ENCODE measurements around the gene OPALIN. TPM values are rescaled to one million over a fixed set of nuclear protein-coding genes. Genes with fewer than 3 reads are reported as not detected.

Gene OPALIN
- total RNA-seq, 1 donor from 2014 or later = not detected

- Mint-ChIP-seq H3K4me3 (no peak overlapping the region), H3K4me1 (no peaks in the 10 kb centered on the region), H3K36me3 (ENCODE audit: low read depth) (no peaks in the 10 kb centered on the region), H3K27me3 (peaks cover 14% of the 10 kb centered on the region), H3K27ac (no peak overlapping the region), H3K9me3 (no peaks in the 10 kb centered on the region)
- CTCF ChIA-PET = interaction anchor here (0.9 to 1.0 kb wide), 2 partner anchors 13 to 19 kb away, joined by 3 read pairs; no protein-coding TSS in a partner anchor
- DNase-seq = no peak
- intact Hi-C loops (cut with micrococcal nuclease) = no loop called here
- POLR2A ChIA-PET = no interaction called here
- TF ChIP-seq, protein P1, sequence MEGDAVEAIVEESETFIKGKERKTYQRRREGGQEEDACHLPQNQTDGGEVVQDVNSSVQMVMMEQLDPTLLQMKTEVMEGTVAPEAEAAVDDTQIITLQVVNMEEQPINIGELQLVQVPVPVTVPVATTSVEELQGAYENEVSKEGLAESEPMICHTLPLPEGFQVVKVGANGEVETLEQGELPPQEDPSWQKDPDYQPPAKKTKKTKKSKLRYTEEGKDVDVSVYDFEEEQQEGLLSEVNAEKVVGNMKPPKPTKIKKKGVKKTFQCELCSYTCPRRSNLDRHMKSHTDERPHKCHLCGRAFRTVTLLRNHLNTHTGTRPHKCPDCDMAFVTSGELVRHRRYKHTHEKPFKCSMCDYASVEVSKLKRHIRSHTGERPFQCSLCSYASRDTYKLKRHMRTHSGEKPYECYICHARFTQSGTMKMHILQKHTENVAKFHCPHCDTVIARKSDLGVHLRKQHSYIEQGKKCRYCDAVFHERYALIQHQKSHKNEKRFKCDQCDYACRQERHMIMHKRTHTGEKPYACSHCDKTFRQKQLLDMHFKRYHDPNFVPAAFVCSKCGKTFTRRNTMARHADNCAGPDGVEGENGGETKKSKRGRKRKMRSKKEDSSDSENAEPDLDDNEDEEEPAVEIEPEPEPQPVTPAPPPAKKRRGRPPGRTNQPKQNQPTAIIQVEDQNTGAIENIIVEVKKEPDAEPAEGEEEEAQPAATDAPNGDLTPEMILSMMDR (IDR thresholded peaks at IDR 0.05) = no peak
- no peak for ATAC-seq (ENCODE audit: low read depth)
Measured at GRCh38 chr10:96389785-96390184, 31.0 kb upstream of the OPALIN start.

GRCh38 chr10:96387601-96388000 is 28.8 kb upstream of the OPALIN start:
- Mint-ChIP-seq H3K27me3 (peaks cover 24% of the 10 kb centered on the region), H3K9me3 (no peaks in the 10 kb centered on the region), H3K27ac (no peak overlapping the region), H3K4me1 (no peaks in the 10 kb centered on the region), H3K36me3 (ENCODE audit: low read depth) (no peaks in the 10 kb centered on the region), H3K4me3 (no peak overlapping the region)
- TF ChIP-seq, protein P1 (IDR thresholded peaks at IDR 0.05) = no peak
- POLR2A ChIA-PET = no interaction called here
- no peak for ATAC-seq (ENCODE audit: low read depth)
- DNase-seq = no peak
- CTCF ChIA-PET = interaction anchor here (2.1 kb wide), 1 partner anchor 8 kb away, joined by 6 read pairs; no protein-coding TSS in a partner anchor
- intact Hi-C loops (cut with micrococcal nuclease) = no loop called here

DNA sequence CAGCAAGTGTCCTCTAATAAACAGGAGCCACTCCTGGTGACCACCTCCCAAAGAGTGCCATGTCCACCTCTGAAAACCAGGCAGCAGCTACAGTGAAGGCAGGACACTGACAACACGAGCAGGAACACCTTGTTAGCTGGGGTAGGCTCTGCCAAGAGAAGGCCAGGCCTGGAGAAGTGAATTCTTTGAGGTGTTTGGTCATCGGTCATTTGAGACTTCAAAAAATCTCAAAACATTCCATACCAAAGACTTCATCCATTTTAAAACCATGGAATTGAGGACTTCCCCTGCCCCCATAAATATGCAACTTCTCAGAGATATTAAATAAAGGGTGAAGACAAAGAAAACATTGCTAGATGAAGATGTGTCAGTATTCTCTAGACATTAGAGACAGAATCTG is 28.4 kb upstream of the OPALIN start:
- CTCF ChIA-PET = interaction anchor here (1.3 to 2.1 kb wide), 2 partner anchors 8 to 12 kb away, joined by 4 to 6 read pairs; no protein-coding TSS in a partner anchor
- Mint-ChIP-seq H3K4me3 (no peak overlapping the region), H3K27me3 (peaks cover 25% of the 10 kb centered on the region), H3K9me3 (no peaks in the 10 kb centered on the region), H3K27ac (no peak overlapping the region), H3K36me3 (ENCODE audit: low read depth) (no peaks in the 10 kb centered on the region), H3K4me1 (no peaks in the 10 kb centered on the region)
- ATAC-seq (ENCODE audit: low read depth) (no peak), DNase-seq (no peak)
- intact Hi-C loops (cut with micrococcal nuclease) = no loop called here
- TF ChIP-seq, protein P1 (IDR thresholded peaks at IDR 0.05) = no peak
- POLR2A ChIA-PET = no interaction called here

- POLR2A ChIA-PET = no interaction called here
- Mint-ChIP-seq H3K27me3 (peaks cover 30% of the 10 kb centered on the region), H3K4me3 (no peak overlapping the region), H3K4me1 (no peaks in the 10 kb centered on the region), H3K36me3 (ENCODE audit: low read depth) (no peaks in the 10 kb centered on the region), H3K9me3 (no peaks in the 10 kb centered on the region), H3K27ac (no peak overlapping the region)
- DNase-seq (no peak), ATAC-seq (ENCODE audit: low read depth) (no peak)
- CTCF ChIA-PET = interaction anchor here (0.7 to 1.3 kb wide), 3 partner anchors 8 to 10 kb away, joined by 3 to 5 read pairs (median 4); no protein-coding TSS in a partner anchor
- intact Hi-C loops (cut with micrococcal nuclease) = no loop called here
- TF ChIP-seq, protein P1 (IDR thresholded peaks at IDR 0.05) = no peak
Measured at GRCh38 chr10:96384506-96384905, 25.7 kb upstream of the OPALIN start.

DNA sequence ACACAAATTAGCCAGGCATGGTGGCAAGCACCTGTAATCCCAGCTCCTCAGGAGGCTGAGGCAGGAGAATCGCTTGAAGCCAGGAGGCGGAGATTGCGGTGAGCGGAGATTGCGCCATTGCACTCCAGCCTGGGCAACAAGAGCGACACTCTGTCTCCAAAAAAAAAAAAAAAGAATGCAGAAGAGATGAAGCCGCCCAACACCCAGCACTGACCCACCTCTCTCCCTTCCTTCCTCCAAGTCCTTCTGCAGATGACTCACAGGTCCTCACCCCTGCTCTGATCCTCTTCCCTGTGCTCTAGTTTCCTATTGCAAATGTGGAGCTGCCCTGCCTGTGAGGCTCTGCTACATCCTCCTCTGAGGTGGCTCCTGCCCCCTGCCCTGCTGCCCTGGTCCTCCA is 22.0 kb upstream of the OPALIN start:
- TF ChIP-seq, protein P1 (IDR thresholded peaks at IDR 0.05) = no peak
- H3K9me3 Mint-ChIP-seq = no peaks in the 10 kb centered on the region
- no peak overlapping the region for H3K27ac Mint-ChIP-seq
- CTCF ChIA-PET = no interaction called here
- DNase-seq (no peak), ATAC-seq (ENCODE audit: low read depth) (no peak)
- POLR2A ChIA-PET = no interaction called here
- intact Hi-C loops (cut with micrococcal nuclease) = no loop called here
- H3K36me3 Mint-ChIP-seq (ENCODE audit: low read depth) = no peaks in the 10 kb centered on the region
- no peak overlapping the region for H3K4me3 Mint-ChIP-seq
- no peaks in the 10 kb centered on the region for H3K4me1 Mint-ChIP-seq
- peaks cover 27% of the 10 kb centered on the region for H3K27me3 Mint-ChIP-seq
